ENCODE results near the gene COL9A1.

DNA sequence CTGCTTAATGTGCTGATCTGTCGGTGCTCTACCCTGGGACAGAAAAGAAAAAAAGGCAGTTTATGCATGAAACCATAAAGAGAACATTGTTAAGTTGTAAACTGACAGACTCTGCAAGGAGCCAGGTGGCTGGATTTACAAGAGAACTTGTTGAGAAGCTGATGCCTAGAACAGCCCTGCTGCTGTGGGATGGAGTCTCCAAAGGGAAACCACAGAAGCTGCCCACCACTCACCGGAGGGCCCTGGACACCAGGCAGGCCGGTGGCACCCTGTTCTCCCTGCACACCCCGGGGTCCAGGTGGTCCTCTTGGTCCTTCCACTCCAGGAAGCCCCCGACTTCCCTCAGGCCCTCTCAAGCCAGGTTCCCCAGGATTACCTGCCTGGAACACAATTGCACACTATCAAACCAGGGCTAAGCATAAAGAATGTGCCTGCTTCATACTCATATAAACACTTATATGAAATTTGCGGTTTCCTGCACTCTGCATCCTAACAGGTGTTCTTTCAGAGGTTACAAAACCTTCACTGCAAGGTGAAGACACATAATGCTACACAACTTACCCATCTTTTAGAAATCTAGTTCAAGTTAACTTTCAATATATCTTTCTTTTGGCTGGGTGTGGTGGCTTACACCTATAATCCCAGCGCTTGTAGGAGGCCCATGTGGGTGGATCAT is 68.2 kb downstream of the COL9A1 start:
- no peak for TF ChIP-seq CTCF (IDR thresholded peaks at IDR 0.05)
- no peak for TF ChIP-seq POLR2A (IDR thresholded peaks at IDR 0.05)
